GM19035 (cell line): ENCODE results near the gene G6PC1.
"Not testable (repeated sequence)": the region's sequence is repeated elsewhere in the genome, so short reads cannot be mapped to it uniquely, and the experiment has no call there.

Experiments used
- ATAC-seq: cut with Tn5 transposase; IDR thresholded peaks from one replicate; pipeline ENCODE4 v1.9.1; 2021; ENCODE audit not compliant: unreplicated experiment

G6PC1 gene

DNA sequence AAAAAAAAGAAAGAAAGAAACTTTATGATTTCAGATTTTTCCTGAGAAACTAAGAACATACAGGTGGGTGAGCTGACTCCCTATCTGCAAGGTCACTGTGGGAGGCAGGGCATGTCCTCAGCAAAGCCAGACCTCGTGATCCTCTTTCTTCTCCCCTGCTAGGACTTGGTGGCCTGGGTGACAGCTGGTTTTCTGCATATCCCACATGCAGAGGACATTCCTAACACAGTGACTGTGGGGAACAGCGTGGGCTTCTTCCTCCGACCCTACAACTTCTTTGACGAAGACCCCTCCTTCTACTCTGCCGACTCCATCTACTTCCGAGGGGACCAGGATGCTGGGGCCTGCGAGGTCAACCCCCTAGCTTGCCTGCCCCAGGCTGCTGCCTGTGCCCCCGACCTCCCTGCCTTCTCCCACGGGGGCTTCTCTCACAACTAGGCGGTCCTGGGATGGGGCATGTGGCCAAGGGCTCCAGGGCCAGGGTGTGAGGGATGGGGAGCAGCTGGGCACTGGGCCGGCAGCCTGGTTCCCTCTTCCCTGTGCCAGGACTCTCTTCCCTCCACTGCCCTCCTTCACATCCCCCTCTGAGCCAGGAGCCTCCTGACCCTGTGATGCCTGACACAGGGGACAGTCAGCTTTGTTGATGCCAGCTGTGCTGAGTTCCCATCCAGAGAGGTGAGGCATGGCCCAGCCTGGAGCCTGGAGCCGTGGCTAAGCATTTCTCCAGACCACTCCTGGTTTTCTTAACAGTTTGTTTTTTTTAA, 26.5 kb upstream of the G6PC1 start:
- not testable (repeated sequence) for ATAC-seq

DNA sequence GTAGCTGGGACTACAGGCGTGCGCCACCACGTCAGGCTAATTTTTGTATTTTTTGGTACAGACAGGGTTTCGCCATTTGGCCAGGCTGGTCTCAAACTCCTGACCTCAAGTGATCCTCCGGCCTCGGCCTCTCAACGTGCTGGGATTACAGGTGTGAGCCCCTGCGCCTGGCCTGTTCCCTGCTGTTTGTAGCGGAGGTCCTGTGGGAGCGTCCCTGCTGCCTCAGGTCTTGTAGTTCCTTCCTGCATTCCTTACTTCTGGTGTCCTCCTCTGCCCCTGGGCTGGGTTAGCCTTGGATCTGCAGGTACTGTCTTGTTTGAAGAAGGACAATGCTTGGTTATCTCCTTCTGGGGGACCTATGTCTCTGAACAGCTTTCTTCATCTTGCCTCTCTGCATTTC, 23.6 kb upstream of the G6PC1 start:
- ATAC-seq: no peak

DNA sequence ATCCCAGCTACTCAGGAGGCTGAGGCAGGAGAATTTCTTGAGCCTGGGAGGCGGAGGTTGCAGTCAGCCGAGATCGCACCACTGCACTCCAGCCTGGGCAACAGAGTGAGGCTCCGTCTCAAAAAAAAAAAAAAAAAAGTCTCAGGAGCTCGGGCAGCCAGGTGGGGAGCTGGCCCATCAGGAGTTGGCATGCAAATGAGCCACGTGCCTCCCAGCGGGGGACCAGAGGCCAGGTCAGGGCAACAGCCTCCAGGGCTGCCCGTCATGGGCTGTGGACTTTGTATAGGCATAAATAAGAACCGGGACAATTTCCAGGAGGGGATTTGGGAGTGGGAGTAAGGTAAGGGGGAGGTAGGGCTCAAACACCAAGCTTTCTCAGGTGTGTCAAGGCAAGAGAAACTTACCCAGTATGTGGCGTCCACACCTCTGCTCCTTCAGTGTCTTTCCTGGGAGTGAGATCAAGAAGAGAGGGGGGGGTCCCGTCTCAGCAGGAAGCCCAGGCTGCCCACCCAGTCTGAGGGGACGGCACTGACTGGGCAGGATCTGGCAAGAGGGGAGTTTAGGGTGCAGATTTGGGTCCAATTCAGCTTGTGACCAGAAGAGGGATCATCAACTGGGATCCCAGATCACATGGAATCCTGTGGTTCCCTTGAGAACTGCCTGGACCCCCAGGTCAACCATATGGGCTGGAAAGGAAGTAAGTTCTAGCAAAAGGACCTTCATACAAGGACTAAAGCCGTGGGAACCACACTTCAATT, 22.3 kb upstream of the G6PC1 start:
- no peak for ATAC-seq

DNA sequence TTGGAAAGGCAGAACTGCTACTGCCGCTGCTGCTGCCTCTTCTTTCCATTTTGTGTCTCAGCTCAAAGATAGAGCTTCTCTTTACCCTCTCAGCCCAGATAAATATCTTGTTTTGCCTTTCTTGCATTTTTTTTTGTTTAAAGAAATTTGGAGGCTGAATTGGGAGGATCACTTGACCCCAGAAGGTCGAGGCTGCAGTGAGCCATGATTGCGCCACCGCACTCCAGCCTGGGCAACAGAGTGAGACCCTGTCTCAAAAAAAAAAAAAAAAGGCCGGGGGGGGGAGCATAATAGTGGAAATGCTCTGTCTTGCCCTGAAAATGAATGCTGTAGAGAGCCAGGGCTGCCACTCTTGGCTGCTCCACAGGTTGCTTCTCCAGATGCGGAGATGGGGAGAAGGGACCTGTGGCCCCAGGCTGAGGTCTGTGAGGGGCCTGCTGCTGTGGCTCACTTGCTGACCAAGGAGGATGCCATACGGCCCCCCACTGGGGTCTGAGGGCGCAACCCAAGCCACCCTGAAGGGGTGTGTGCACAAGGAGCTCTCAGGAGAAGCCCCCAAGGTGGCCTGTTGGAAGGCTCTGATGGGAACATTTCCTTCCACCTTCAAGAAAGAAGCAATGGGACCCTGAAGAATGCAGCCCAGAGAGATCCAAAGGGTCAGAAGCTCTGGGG, 21.5 kb upstream of the G6PC1 start:
- ATAC-seq: no peak

DNA sequence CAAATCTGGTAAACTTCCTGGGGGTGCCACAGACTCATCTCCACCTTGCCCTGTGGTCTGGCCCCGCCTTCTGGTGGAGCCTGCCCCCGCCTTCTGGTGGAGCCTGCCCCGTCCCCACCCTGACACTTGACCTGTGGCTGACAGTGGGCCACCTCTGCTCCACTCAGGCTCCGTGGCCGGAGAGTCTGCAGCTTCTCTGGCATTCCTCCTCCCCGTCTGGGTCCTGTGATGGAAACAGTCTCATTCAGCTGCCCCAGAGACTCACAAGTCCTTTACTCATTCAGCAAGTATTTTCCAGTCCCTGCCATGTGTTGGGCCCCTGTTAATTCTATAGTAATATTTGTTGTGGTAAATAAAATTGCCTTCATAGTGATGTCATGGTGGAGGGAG, 21.0 kb upstream of the G6PC1 start:
- ATAC-seq: no peak

DNA sequence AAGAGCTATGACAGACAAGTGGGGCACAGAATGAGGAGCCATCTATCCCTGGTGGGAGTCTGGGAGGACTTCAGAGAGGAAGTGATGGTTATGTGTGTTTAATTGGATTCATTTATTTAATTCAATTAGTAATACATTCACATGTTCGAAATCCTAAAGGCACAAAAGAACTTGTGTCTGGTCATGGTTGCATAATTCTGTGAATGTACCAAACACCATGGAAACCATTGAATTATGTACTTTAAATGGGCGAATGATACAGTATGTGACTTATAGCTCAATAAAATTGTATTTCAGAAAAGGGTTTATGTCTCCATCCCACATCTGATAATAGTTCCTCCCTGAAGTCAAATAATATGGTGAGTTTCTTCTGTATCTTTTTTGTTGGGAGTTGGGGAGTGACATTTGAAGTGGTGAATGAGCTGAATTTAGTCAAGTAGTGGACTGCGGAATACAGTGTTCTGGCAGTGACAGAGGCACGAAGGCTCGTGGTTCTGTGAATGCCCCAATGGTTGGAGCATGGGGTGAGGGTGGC, 19.8 kb upstream of the G6PC1 start:
- ATAC-seq: no peak

DNA sequence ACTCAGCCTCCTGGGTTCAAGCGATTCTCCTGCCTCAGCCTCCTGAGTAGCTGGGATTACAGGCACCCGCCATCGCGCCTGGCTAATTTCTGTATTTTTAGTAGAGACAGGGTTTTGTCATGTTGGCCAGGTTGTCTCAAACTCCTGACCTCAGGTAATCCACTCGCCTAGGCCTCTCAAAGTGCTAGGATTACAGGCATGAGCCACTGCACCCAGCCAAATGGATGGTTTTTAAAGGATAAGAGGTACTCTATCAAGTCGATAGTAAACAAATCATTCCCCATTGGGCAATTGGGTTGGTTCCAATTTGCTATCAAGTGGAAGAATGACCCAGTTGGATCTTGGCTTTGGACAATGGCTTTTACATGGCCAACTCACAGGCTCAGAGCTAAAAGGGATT, 18.9 kb upstream of the G6PC1 start:
- not testable (repeated sequence) for ATAC-seq

DNA sequence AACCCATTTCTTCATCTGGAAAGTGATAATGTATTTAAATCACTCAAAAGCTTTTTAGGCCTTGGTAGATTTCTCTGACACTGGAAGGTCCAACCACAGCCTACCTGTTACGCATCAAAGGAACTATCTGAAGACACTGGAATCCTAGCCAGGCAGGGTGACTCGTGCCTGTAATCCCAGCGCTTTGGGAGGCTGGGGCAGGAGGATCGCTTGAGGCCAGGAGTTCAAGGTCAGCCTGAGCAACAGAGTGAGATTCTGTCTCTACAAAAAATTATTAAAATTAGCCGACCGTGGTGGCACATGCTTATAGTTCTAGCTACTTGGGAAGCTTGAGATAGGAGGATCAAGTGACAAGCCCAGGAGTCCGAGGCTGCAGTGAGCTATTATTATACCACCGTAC, 18.4 kb upstream of the G6PC1 start:
- ATAC-seq: no peak

DNA sequence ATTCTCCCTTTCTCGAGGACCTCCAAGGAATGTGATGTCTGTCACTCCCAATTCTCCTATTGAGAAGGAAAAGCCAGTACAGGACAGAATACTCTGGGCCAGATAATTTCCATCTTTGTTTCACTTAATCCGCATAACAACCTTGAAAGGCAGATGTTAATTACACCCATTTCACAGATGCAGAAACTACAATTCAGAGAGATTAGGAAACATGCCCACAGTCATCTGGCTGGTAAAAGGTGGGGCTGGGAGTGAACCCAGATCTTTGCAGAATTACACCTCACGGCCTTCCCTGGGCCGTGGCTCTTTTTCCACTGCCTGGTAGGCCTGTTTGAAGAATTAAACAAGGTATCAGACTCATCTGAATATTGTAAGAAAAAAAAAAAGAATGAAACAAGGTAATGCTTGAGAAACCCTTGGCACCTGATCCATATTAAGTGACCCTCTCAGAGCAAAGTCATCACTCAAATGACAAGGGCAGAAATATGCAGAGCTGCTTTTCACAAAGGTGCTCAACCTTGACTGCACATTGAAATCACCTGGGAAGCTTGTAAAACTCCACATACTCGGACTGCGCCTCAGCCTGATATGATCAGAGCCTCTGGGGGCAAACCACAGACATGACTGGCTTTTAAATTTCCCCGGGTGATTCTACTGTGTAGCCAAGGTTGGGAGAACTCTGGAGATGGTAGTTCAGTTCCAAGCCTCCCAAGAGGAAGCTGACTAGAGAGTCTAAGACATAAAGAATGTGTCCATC, 16.6 kb upstream of the G6PC1 start:
- no peak for ATAC-seq

DNA sequence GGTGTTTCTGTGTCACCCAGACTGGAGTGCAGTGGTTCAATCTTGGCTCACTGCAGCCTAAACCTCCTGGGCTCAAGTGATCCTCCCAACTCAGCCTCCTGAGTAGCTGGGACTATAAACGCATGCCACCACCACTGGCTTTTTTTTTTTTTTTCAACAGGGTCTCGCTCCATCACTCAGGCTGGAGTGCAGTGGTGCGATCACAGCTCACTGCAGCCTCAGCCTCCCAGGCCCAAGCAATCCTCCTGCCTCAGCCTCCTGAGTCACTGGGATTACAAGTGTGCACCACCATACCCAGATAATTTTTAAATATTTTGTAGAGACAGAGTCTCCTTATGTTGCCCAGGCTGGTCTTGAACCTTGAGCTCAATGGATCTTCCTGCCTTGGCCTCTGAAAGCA, 14.8 kb upstream of the G6PC1 start:
- not testable (repeated sequence) for ATAC-seq

DNA sequence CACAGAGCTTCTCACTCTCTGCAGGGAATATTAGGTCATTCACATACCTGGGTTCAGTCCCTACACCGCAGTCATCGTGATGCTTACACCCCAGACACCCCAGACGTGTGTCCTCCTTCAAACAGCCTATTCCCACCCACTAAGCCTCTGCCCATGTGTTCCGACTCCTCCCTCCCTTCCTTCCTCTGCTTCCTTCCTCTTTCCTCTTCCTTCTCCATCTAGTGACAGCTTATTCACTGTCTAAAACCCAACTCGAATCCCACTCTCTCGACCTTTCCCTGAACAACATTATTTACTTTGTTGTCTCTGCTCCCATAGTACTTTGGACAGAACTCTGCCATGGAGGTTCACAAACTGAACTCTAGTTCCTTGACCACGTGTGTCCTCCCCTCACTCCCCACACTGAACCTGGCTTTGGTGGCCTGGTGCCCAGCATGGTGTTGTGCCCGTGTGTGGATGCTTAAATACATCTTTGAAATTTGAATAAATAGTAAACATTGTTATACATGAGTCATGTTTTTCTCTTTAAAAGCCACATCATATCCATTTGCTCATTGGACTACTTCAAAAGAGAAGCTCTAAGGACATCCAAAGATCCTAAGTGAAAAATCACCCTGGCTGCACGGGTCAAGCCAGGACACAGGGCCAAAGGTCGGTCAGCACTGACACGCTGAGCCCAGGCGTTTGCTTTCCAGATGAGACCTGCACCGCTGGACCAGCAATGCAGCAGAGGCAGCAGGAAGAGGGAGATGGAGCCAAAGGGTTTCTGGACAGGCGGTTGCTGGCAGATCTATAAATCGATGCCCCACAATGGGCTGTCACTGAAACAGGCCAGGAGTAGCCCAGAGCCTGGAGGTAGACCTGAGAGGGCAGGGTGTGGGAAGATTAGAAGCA, 14.1 kb upstream of the G6PC1 start:
- ATAC-seq: no peak

DNA sequence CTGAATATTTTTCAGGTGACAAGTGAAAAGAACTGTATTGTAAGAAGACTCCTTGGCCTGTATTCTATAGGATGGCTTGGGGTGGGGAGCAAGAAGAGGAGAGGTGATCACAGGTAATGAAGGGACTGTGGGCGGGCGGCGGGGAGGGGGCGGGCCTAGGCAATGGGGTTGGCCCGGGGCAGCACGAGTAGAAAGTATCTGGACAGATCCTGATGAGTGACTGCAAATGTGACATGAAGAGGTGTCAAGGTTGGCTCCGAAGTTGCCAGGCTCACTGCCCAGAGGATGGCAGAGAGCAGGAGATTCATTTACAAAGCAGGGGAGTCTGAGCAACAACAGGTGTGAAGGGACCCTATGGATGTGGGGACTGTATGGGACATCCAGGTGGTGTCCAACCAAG, 10.8 kb upstream of the G6PC1 start:
- ATAC-seq: no peak

DNA sequence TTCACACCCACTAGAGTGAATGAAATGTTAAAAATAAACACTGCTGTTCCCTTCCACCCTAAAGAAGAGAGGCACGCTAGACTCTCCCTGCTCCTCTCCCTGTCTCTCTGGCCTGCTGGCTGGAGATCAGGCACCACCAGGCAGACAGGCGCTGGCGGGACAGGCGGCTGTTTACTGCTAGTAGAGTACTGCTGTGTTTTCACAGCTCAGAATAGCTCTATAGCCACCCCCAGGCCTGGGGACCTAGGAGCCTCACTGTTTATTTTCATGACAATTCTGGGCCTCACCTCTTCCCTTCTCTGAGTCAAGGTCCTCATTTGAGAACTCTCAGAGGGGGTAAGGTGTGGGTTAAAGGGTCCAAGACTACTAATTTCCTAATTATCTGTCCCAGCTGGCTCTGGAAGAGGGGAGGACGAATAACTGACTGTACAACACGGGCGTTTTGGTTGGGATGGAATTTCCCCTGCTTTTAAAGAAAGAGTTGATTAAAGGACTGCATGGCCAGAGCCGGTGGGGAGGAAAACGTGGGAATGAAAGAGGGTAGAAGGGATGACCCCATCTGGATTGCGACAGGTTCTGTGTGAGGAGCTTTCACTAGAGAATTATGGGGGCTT, 9.0 kb upstream of the G6PC1 start:
- ATAC-seq: no peak

DNA sequence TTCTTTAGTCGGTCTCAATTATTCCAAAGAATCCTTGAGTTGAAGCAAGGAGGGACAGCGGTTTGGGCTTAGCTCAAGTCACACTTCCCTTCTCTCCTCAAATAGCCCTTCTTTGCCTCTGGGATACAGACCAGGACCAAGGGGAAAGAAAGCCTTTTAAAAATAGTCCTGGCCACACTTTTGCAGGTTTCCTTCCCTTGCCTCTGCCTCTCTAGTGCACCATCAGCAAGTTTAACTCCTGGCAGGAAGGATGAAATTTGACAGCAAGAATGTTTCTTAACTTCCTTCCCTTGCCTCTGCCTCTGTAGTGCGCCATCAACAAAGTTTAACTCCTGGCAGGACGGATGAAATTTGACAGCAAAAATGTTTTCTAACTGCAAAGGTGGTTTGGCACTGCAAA, 7.2 kb upstream of the G6PC1 start:
- no peak for ATAC-seq

DNA sequence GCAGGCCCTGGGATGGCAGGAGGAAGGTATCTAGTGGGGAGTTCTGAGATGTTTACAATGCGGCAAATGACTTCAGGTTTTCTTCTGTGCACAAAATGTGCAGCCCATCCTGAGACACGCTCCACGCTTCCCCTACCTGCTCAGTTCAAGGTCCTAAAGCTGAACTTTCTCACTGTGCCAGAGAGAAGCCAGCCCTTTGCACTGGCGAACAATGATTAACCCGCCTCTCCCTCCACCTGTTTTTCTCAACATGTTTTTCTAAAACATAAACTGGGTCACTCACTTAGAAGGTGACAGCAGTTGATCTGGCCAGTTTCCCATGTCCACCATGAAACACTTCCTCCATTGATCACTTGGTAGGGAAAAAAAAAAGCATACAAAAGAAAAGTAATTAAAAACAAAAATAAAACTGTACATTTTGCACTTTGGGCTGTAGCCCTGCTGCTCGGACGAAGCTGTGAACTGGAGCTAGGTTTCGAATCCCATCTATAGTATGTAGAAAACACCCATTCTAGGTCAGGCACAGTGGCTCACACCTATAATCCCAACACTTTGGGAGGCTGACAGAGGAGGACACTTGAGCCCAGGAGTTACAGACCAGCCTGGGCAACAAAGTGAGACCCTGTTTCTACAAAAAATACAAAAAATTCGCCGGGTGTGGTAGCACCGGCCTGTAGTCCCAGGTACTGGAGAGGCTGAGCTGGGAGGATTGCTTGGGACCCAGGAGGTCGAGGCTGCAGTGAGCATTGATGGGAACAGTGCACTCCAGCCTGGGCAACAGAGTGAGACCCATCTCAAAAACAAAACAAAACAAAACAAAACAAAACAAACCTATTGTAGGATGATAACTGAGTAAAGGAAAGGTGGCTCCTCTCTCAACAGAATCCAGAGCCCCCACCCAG, 6.1 kb upstream of the G6PC1 start:
- ATAC-seq: no peak

DNA sequence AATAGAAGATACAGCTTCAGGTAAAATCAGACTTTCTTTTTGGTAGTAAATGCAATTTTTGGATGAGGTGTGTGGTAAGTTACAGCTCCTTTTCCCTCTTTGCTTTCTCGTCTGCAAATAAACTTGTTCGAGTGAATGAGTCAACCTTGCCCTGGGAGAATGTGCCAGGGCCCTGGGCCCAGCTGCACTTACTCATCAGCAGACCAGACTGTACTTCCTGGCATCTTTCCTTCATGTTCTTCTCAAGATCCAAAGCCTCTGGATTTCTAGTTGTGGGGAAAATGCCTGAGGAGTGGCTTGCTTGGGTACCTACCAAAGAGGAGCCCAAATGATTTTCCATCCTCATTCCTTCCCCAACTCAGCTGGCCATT, 5.4 kb upstream of the G6PC1 start:
- no peak for ATAC-seq

DNA sequence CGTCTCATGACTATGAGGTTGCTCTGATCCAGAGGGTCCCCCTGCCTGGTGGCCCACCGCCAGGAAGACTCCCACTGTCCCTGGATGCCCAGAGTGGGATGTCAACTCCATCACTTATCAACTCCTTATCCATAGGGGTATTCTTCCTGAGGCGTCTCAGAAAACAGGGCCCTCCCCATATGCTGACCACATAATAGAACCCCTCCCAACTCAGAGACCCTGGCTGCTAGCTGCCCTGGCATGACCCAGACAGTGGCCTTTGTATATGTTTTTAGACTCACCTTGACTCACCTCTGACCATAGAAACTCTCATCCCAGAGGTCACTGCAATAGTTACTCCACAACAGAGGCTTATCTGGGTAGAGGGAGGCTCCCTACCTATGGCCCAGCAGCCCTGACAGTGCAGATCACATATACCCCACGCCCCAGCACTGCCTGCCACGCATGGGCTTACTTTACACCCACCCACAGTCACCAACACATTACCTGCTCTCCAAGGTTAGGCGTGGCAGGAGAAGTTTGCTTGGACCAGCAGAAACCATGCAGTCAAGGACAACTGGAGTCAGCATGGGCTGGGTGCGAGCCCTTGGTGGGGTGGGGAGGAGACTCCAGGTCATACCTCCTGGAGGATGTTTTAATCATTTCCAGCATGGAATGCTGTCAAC, 2.3 kb upstream of the G6PC1 start:
- ATAC-seq: no peak

DNA sequence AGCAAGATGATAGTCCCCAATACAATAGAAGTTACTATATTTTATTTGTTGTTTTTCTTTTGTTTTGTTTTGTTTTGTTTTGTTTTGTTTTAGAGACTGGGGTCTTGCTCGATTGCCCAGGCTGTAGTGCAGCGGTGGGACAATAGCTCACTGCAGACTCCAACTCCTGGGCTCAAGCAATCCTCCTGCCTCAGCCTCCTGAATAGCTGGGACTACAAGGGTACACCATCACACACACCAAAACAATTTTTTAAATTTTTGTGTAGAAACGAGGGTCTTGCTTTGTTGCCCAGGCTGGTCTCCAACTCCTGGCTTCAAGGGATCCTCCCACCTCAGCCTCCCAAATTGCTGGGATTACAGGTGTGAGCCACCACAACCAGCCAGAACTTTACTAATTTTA, 618 bp upstream of the G6PC1 start:
- not testable (repeated sequence) for ATAC-seq
